ENCODE data around the gene TENM4. TPM values are rescaled to one million over a fixed set of nuclear protein-coding genes. Genes with fewer than 3 reads are reported as not detected.

Gene TENM4
- total and polyA plus RNA-seq, 4 experiments from 2014 or later: 0.25 to 0.28 TPM; not detected in 2

DNA sequence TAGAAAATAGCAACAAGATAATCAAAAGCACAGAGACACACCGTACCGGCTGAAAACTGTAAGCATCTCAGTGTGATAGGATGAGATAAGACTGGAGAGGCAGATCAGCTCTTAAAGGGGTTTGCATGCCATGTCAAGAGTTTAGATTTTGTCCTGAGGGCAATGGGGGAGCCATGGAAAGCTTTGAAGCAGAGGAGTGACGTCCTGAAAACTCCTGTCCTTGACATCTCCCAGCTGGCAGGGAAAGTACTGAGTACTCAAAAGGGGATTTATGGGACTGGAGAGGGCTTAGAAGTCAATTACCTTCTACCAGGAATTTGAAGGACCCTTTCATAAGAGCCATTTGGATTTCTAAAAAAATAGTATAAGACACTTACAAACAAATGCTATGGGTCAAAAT, 445.7 kb downstream of the TENM4 start:
- H3K36me3 Mint-ChIP-seq: no peaks in the 10 kb centered on the region
- H3K4me1 ChIP-seq (ENCODE audit: insufficient read depth, low read length): no peaks in the 10 kb centered on the region
- no peak overlapping the region for H3K27ac Mint-ChIP-seq
- H3K9me3 Mint-ChIP-seq: peaks cover 0 to 21% (median 8%) of the 10 kb centered on the region in 8 donors
- intact Hi-C loops (cut with micrococcal nuclease): no loop called here
- no peaks in the 10 kb centered on the region for H3K27me3 ChIP-seq (ENCODE audit: insufficient read depth, low read length)
- H3K4me3 Mint-ChIP-seq: no peak overlapping the region
- H3K27ac ChIP-seq (ENCODE audit: low read depth, low read length): no peak overlapping the region
- H3K36me3 ChIP-seq (ENCODE audit: insufficient read depth, low read length): no peaks in the 10 kb centered on the region
- no peaks in the 10 kb centered on the region for H3K4me1 Mint-ChIP-seq
- H3K9me3 ChIP-seq (ENCODE audit: control insufficient read depth in 1 of 2, low read length in 2 of 2): no peaks in the 10 kb centered on the region
- ChIA-PET CTCF (ENCODE audit: partially characterized antibody) (no interaction called here), POLR2A (ENCODE audit: partially characterized antibody) (no interaction called here)
- H3K4me3 ChIP-seq (ENCODE audit: low read length in 2 of 2): no peak overlapping the region
- no peak for DNase-seq
- peaks cover 3 to 7% of the 10 kb centered on the region in 2 donors for H3K27me3 Mint-ChIP-seq

- Histone ChIP-seq H3K4me1 (ENCODE audit: insufficient read depth, low read length) (no peaks in the 10 kb centered on the region), H3K27me3 (ENCODE audit: insufficient read depth, low read length) (no peaks in the 10 kb centered on the region), H3K27ac (ENCODE audit: low read depth, low read length) (no peak overlapping the region), H3K36me3 (ENCODE audit: insufficient read depth, low read length) (no peaks in the 10 kb centered on the region), H3K9me3 (ENCODE audit: control insufficient read depth in 1 of 2, low read length in 2 of 2) (no peaks in the 10 kb centered on the region), H3K4me3 (ENCODE audit: low read length in 2 of 2) (no peak overlapping the region)
- no peak overlapping the region for H3K4me3 Mint-ChIP-seq
- no peak overlapping the region for H3K27ac Mint-ChIP-seq
- POLR2A ChIA-PET (ENCODE audit: partially characterized antibody): no interaction called here
- peaks cover 3 to 7% of the 10 kb centered on the region in 2 donors for H3K27me3 Mint-ChIP-seq
- intact Hi-C loops (cut with micrococcal nuclease): no loop called here
- peaks cover 0 to 12% (median 3%) of the 10 kb centered on the region in 8 donors for H3K9me3 Mint-ChIP-seq
- H3K36me3 Mint-ChIP-seq: no peaks in the 10 kb centered on the region
- no peaks in the 10 kb centered on the region for H3K4me1 Mint-ChIP-seq
- CTCF ChIA-PET (ENCODE audit: partially characterized antibody): no interaction called here
- no peak for DNase-seq
Observed at GRCh38 chr11:78993802-78994430, 446.9 kb downstream of the TENM4 start.

DNA sequence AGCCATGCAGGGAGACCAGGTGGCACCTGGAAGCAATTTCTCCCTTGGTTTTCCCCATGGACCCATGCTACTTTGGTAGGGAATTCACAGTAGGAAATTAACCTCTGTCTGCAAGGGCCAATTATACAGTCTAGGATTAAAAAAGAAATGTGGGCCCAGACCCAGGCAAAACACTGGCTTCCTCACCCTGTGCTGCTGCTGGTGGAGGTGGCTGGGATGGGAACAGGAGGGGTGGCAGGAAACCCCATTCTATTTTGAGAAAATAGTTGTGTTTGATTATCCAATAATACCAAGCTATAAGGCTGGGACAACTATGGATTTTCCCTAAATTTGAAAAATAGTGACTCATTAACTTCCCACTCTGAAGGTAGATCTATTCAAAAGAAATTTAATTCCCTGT, 449.1 kb downstream of the TENM4 start:
- POLR2A ChIA-PET (ENCODE audit: partially characterized antibody): no interaction called here
- peaks cover 0 to 7% (median 0%) of the 10 kb centered on the region in 8 donors for H3K9me3 Mint-ChIP-seq
- CTCF ChIA-PET (ENCODE audit: partially characterized antibody): no interaction called here

GRCh38 chr11:78990261-78990660, 450.6 kb downstream of the TENM4 start:
- no peak overlapping the region for H3K4me3 Mint-ChIP-seq
- CTCF ChIA-PET (ENCODE audit: partially characterized antibody): no interaction called here
- H3K36me3 Mint-ChIP-seq: no peaks in the 10 kb centered on the region
- DNase-seq: no peak
- H3K9me3 ChIP-seq (ENCODE audit: control insufficient read depth in 1 of 2, low read length in 2 of 2): no peaks in the 10 kb centered on the region
- H3K27ac ChIP-seq (ENCODE audit: low read depth, low read length): no peak overlapping the region
- no peaks in the 10 kb centered on the region for H3K27me3 ChIP-seq (ENCODE audit: insufficient read depth, low read length)
- H3K4me1 Mint-ChIP-seq: no peaks in the 10 kb centered on the region
- no peak overlapping the region for H3K27ac Mint-ChIP-seq
- POLR2A ChIA-PET (ENCODE audit: partially characterized antibody): no interaction called here
- peaks cover 0 to 10% of the 10 kb centered on the region in 2 donors for H3K27me3 Mint-ChIP-seq
- no peaks in the 10 kb centered on the region for H3K4me1 ChIP-seq (ENCODE audit: insufficient read depth, low read length)
- no peaks in the 10 kb centered on the region for H3K36me3 ChIP-seq (ENCODE audit: insufficient read depth, low read length)
- H3K4me3 ChIP-seq (ENCODE audit: low read length in 2 of 2): no peak overlapping the region
- intact Hi-C loops (cut with micrococcal nuclease): no loop called here
- no peaks in the 10 kb centered on the region for H3K9me3 Mint-ChIP-seq

More for the DNA sequence above, 449.1 kb downstream of the TENM4 start:
- Histone ChIP-seq H3K9me3 (ENCODE audit: control insufficient read depth in 1 of 2, low read length in 2 of 2) (no peaks in the 10 kb centered on the region), H3K36me3 (ENCODE audit: insufficient read depth, low read length) (no peaks in the 10 kb centered on the region), H3K27ac (ENCODE audit: low read depth, low read length) (no peak overlapping the region), H3K4me3 (ENCODE audit: low read length in 2 of 2) (no peak overlapping the region), H3K27me3 (ENCODE audit: insufficient read depth, low read length) (no peaks in the 10 kb centered on the region), H3K4me1 (ENCODE audit: insufficient read depth, low read length) (no peaks in the 10 kb centered on the region)
- DNase-seq: no peak
- H3K27ac Mint-ChIP-seq: no peak overlapping the region
- no peak overlapping the region for H3K4me3 Mint-ChIP-seq
- H3K27me3 Mint-ChIP-seq: peaks cover 3 to 10% of the 10 kb centered on the region in 2 donors
- H3K36me3 Mint-ChIP-seq: no peaks in the 10 kb centered on the region
- intact Hi-C loops (cut with micrococcal nuclease): no loop called here
- H3K4me1 Mint-ChIP-seq: no peaks in the 10 kb centered on the region

- H3K9me3 Mint-ChIP-seq: no peaks in the 10 kb centered on the region
- no peaks in the 10 kb centered on the region for H3K4me1 Mint-ChIP-seq
- no peak overlapping the region for H3K4me3 Mint-ChIP-seq
- Histone ChIP-seq H3K36me3 (ENCODE audit: insufficient read depth, low read length) (no peaks in the 10 kb centered on the region), H3K27ac (ENCODE audit: low read depth, low read length) (no peak overlapping the region), H3K9me3 (ENCODE audit: control insufficient read depth in 1 of 2, low read length in 2 of 2) (no peaks in the 10 kb centered on the region), H3K4me1 (ENCODE audit: insufficient read depth, low read length) (no peaks in the 10 kb centered on the region), H3K27me3 (ENCODE audit: insufficient read depth, low read length) (no peaks in the 10 kb centered on the region), H3K4me3 (ENCODE audit: low read length in 2 of 2) (no peak overlapping the region)
- ChIA-PET CTCF (ENCODE audit: partially characterized antibody) (no interaction called here), POLR2A (ENCODE audit: partially characterized antibody) (no interaction called here)
- intact Hi-C loops (cut with micrococcal nuclease): no loop called here
- H3K27me3 Mint-ChIP-seq: peaks cover 0 to 5% of the 10 kb centered on the region in 2 donors
- H3K27ac Mint-ChIP-seq: no peak overlapping the region
- no peaks in the 10 kb centered on the region for H3K36me3 Mint-ChIP-seq
- no peak for DNase-seq
Observed at GRCh38 chr11:78987748-78988147, 453.1 kb downstream of the TENM4 start.

DNA sequence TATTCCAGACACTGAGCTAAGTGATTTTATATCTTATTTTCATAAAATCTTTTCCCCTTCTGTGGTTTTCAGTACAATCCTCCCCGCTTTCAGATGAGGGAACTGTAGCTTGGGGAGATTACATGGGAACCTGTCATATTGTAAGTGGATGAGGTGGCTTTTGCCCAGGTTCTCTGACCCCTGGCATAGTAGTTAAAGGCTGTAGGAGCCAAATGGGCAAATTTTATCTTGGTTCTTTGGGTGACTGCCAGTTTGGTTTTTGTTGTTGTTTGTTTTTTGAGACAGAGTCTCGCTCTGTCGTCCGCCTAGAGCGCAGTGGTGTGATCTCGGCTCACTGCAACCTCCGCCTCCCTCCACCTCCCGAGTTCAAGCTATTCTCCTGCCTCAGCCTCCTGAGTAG, 454.5 kb downstream of the TENM4 start:
- H3K27me3 Mint-ChIP-seq: peaks cover 0 to 5% of the 10 kb centered on the region in 2 donors

GRCh38 chr11:78985663-78986062, 455.2 kb downstream of the TENM4 start:
- DNase-seq: no peak
- Histone ChIP-seq H3K27ac (ENCODE audit: low read depth, low read length) (no peak overlapping the region), H3K9me3 (ENCODE audit: control insufficient read depth in 1 of 2, low read length in 2 of 2) (no peaks in the 10 kb centered on the region), H3K4me3 (ENCODE audit: low read length in 2 of 2) (no peak overlapping the region), H3K4me1 (ENCODE audit: insufficient read depth, low read length) (no peaks in the 10 kb centered on the region), H3K27me3 (ENCODE audit: insufficient read depth, low read length) (no peaks in the 10 kb centered on the region), H3K36me3 (ENCODE audit: insufficient read depth, low read length) (no peaks in the 10 kb centered on the region)
- CTCF ChIA-PET (ENCODE audit: partially characterized antibody): no interaction called here
- Mint-ChIP-seq H3K36me3 (no peaks in the 10 kb centered on the region), H3K27ac (no peak overlapping the region), H3K4me3 (no peak overlapping the region), H3K4me1 (no peaks in the 10 kb centered on the region), H3K27me3 (peaks cover 0 to 5% of the 10 kb centered on the region in 2 donors), H3K9me3 (no peaks in the 10 kb centered on the region)
- intact Hi-C loops (cut with micrococcal nuclease): no loop called here
- POLR2A ChIA-PET (ENCODE audit: partially characterized antibody): no interaction called here

More for the DNA sequence above, 454.5 kb downstream of the TENM4 start:
- no peaks in the 10 kb centered on the region for H3K36me3 Mint-ChIP-seq
- H3K9me3 Mint-ChIP-seq: no peaks in the 10 kb centered on the region
- CTCF ChIA-PET (ENCODE audit: partially characterized antibody): no interaction called here
- no peak overlapping the region for H3K4me3 Mint-ChIP-seq
- Histone ChIP-seq H3K4me1 (ENCODE audit: insufficient read depth, low read length) (no peaks in the 10 kb centered on the region), H3K36me3 (ENCODE audit: insufficient read depth, low read length) (no peaks in the 10 kb centered on the region), H3K9me3 (ENCODE audit: control insufficient read depth in 1 of 2, low read length in 2 of 2) (no peaks in the 10 kb centered on the region), H3K4me3 (ENCODE audit: low read length in 2 of 2) (no peak overlapping the region), H3K27me3 (ENCODE audit: insufficient read depth, low read length) (no peaks in the 10 kb centered on the region), H3K27ac (ENCODE audit: low read depth, low read length) (no peak overlapping the region)
- DNase-seq: no peak
- POLR2A ChIA-PET (ENCODE audit: partially characterized antibody): no interaction called here
- intact Hi-C loops (cut with micrococcal nuclease): no loop called here
- no peak overlapping the region for H3K27ac Mint-ChIP-seq
- no peaks in the 10 kb centered on the region for H3K4me1 Mint-ChIP-seq

DNA sequence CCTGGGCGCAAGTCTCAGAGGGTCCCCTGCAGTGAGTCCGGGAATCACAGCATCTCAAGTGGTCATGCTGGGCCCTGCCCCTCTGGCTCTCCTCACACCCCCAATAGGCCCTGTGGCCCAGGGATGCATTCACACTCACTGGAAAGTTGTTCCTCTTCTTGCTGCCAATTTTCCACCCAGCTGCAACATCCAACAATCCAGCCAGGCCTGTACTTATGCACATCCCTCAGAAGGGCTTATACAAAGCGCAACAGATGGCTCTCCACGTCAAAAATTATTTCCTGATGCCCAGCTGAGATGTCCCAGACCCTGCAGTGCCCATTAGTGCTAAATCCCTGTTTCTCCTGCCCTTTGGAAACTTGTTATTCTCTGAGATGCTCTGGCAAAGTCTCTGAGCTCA, 458.4 kb downstream of the TENM4 start:
- Mint-ChIP-seq H3K9me3 (peaks cover 0 to 5% (median 0%) of the 10 kb centered on the region in 8 donors), H3K4me1 (no peaks in the 10 kb centered on the region)
- POLR2A ChIA-PET (ENCODE audit: partially characterized antibody): no interaction called here

More for the DNA sequence above, 458.4 kb downstream of the TENM4 start:
- intact Hi-C loops (cut with micrococcal nuclease): no loop called here
- H3K27me3 Mint-ChIP-seq: peaks cover 0 to 6% of the 10 kb centered on the region in 2 donors
- CTCF ChIA-PET (ENCODE audit: partially characterized antibody): no interaction called here
- Histone ChIP-seq H3K4me3 (ENCODE audit: low read length in 2 of 2) (no peak overlapping the region), H3K27ac (ENCODE audit: low read depth, low read length) (no peak overlapping the region), H3K27me3 (ENCODE audit: insufficient read depth, low read length) (no peaks in the 10 kb centered on the region), H3K36me3 (ENCODE audit: insufficient read depth, low read length) (no peaks in the 10 kb centered on the region), H3K4me1 (ENCODE audit: insufficient read depth, low read length) (no peaks in the 10 kb centered on the region), H3K9me3 (ENCODE audit: control insufficient read depth in 1 of 2, low read length in 2 of 2) (no peaks in the 10 kb centered on the region)
- H3K4me3 Mint-ChIP-seq: no peak overlapping the region
- H3K27ac Mint-ChIP-seq: no peak overlapping the region
- no peaks in the 10 kb centered on the region for H3K36me3 Mint-ChIP-seq
- no peak for DNase-seq

Measured in CD4-positive, alpha-beta memory T cell (primary cell).